K562 (cell line): ENCODE measurements around the gene SPOCD1. TPM values are rescaled to one million over a fixed set of nuclear protein-coding genes. Genes with fewer than 3 reads are reported as not detected.

ENCODE experiments used
- CEBPZ ChIP-seq: fragments of 150-350 bp; IDR thresholded peaks from 2 replicates; pipeline ENCODE4 v1.6.1; 2014; ENCODE audit warnings: low read depth, mild to moderate bottlenecking, low read length, borderline replicate concordance
- FOXP1 ChIP-seq: sonication (generic); formaldehyde crosslinking; IDR thresholded peaks from 2 replicates; pipeline ENCODE4 v1.8.0; 2022; ENCODE audit warnings: mild to moderate bottlenecking, missing genetic modification reagents
- HDAC2 ChIP-seq: fragments of 450-650 bp; IDR thresholded peaks from 2 replicates; pipeline ENCODE4 v1.6.1; 2016; ENCODE audit warnings: mild to moderate bottlenecking
- HNRNPUL1 ChIP-seq: fragments of 200-400 bp; formaldehyde crosslinking; IDR thresholded peaks from 2 replicates; pipeline ENCODE4 v1.6.1; 2017; ENCODE audit warnings: low read length
- PRPF4 ChIP-seq: fragments of 200-400 bp; formaldehyde crosslinking; IDR thresholded peaks from one replicate; pipeline ENCODE4 v1.6.1; 2017; ENCODE audit warnings: low read length, low read depth, mild to moderate bottlenecking; ENCODE audit not compliant: insufficient read depth, poor library complexity, severe bottlenecking
- SP2 ChIP-seq: IDR thresholded peaks from 2 replicates; pipeline ENCODE4 v1.6.1; 2011; ENCODE audit warnings: mild to moderate bottlenecking, low read depth, low read length, moderate library complexity; ENCODE audit not compliant: poor library complexity, severe bottlenecking; ENCODE audit errors: extremely low read depth
- SRSF7 ChIP-seq: fragments of 200-400 bp; formaldehyde crosslinking; optimal IDR thresholded peaks from 2 replicates; pipeline ENCODE3; 2017; ENCODE audit warnings: mild to moderate bottlenecking, low read depth, low read length
- STAG1 ChIP-seq: sonication (generic); formaldehyde crosslinking; IDR thresholded peaks from 2 replicates; pipeline ENCODE4 v1.5.0; 2020; ENCODE audit warnings: missing genetic modification reagents, borderline replicate concordance
- THAP12 ChIP-seq: fragments of 250-450 bp; sonication (Bioruptor Pico); IDR thresholded peaks from 2 replicates; pipeline ENCODE4 v1.9.0; 2021; ENCODE audit warnings: mild to moderate bottlenecking, inconsistent platforms
- ZBTB40 ChIP-seq, 2 experiments: fragments of 450-650 bp in 1 of 2; sonication (generic) in 1 of 2; formaldehyde crosslinking in 1 of 2; IDR thresholded peaks; 2 replicates each; pipeline versions ENCODE4 v1.7.1 to v1.9.0; 2016 to 2022; ENCODE audit warnings: inconsistent platforms in 1 of 2, mild to moderate bottlenecking in 1 of 2, missing genetic modification reagents in 1 of 2
- ZKSCAN8 ChIP-seq: fragments of 200-800 bp; sonication (Bioruptor generic); IDR thresholded peaks from 2 replicates; pipeline ENCODE4 v1.6.1; 2016; ENCODE audit warnings: missing genetic modification characterization, missing compliant biosample characterization
- polyA plus RNA-seq, 8 experiments: library from polyadenylated mRNA; depleted of rRNA in 4 of 8; stranded (reverse) in 5 of 8; unstranded in 3 of 8; fragments of >200 nt; fragmentation: Nextera tagmentation in 2 of 8; fragmentation: Illumina TruSeq in 1 of 8; extraction: Ambion mirVana in 2 of 8; extraction: Trizol in 1 of 8; gene quantifications; 2 replicates each; pipeline versions ENCODE4 v1.2.1 to v1.2.3, GENCODE V29; 2011 to 2014; ENCODE audit warnings: inconsistent platforms in 1 of 8, missing spikeins in 1 of 8
- total RNA-seq, 7 experiments: library from RNA; depleted of rRNA in 6 of 7; stranded (reverse); fragments of >200 nt in 6 of 7; fragmentation: Illumina TruSeq in 2 of 7; extraction: Trizol in 2 of 7; gene quantifications; 2 replicates each; pipeline versions ENCODE4 v1.2.1 to v1.2.3, GENCODE V29; 2011 to 2021; ENCODE audit warnings: low replicate concordance in 1 of 7

Gene SPOCD1
- total and polyA plus RNA-seq, 9 of the 15 experiments (the other 6 are each of a cell fraction or from before 2014, with no cell fraction given): 0.03 to 0.71 (median 0.26) TPM; not detected in 1

GRCh38 chr1:31789259-31790065 is 26.4 kb downstream of the SPOCD1 start (continued):
- TF ChIP-seq STAG1 (CRISPR knock-in tag) (peak; percentile 83; the same call in 1 of the 2 replicates), ZKSCAN8 (CRISPR knock-in tag) (no peak), THAP12 (CRISPR knock-in tag) (peak; percentile 20; the same call in 1 of the 2 replicates), PRPF4 (no peak), SP2 (no peak), FOXP1 (CRISPR knock-in tag) (0 out of 2 replicates have a peak, but pooled peaks have one; percentile 46), SRSF7 (no peak), HNRNPUL1 (no peak), ZBTB40 (IDR thresholded peaks at IDR 0.05) (no peak), ZBTB40 (CRISPR knock-in tag; IDR thresholded peaks at IDR 0.05) (no peak), CEBPZ (no peak), HDAC2 (no peak)
